HCT116 (cell line): ENCODE measurements around the gene ZBTB7B. TPM values are rescaled to one million over a fixed set of nuclear protein-coding genes. Genes with fewer than 3 reads are reported as not detected.

Experiments used
- ATAC-seq: fragments of 200-7000 bp; cut with Tn5 transposase; 2 replicates; pipeline ENCODE4 v1.9.1; 2020; ENCODE audit warnings: mild to moderate bottlenecking, moderate library complexity
- BruUV-seq: library from RNA; stranded (reverse); fragments of 400-500 nt; replicated peaks from 2 replicates; lab custom pipeline; 2021; lab: Mats Ljungman, UMichigan
- CTCF ChIA-PET: fragments of 300-600 bp; sonication (Branson Sonifier 250); formaldehyde crosslinking; loops from one replicate; lab custom pipeline; 2021; ENCODE audit warnings: antibody characterized with exemption; lab: Charles Lee
- POLR2A ChIA-PET: fragments of 300-600, 350-600 bp; sonication (Branson Sonifier 250); formaldehyde crosslinking; loops from one replicate; lab custom pipeline; 2021; ENCODE audit warnings: antibody characterized with exemption; lab: Charles Lee
- RAD21 ChIA-PET, 2 experiments: fragments of 300-600 bp; sonication (Branson Sonifier 250); formaldehyde crosslinking; loops; one replicate each; lab custom pipeline; 2023; ENCODE audit warnings: low total read pairs in 2 of 2; ENCODE audit not compliant: uncharacterized antibody in 2 of 2, unreplicated experiment in 2 of 2, low non-redundant PET in 1 of 2; lab: Charles Lee
- DNase-seq: peaks from one replicate; pipeline ENCODE4 v3.0.0-alpha.2; 2010; ENCODE audit warnings: low read depth, low spot score
- H2AFZ ChIP-seq: fragments of 200-600 bp; shearing (Covaris generic), sonication (generic); 2 replicates; pipeline ENCODE4 v1.6.1; 2017; ENCODE audit warnings: low read depth, mixed run types, mixed read lengths, antibody characterized with exemption, low read length; ENCODE audit not compliant: poor library complexity, severe bottlenecking
- H3K27ac ChIP-seq: 2 replicates; pipeline ENCODE4 v1.5.1; 2012; ENCODE audit warnings: low read depth, low read length
- H3K27me3 ChIP-seq: fragments of 200-600 bp; sonication (generic); 2 replicates; pipeline ENCODE4 v1.6.1; 2016; ENCODE audit warnings: mixed run types, low read length, mixed read lengths; ENCODE audit not compliant: insufficient read depth
- H3K36me3 ChIP-seq, 2 experiments: fragments of 200-500 bp in 1 of 2; fragments of 200-600 bp in 1 of 2; sonication (Bioruptor generic) in 1 of 2; sonication (generic) in 1 of 2; 2 replicates each; pipeline versions ENCODE4 v1.5.1 to v1.6.1; 2014 to 2016; ENCODE audit warnings: low read length in 2 of 2, inconsistent platforms in 1 of 2, mixed read lengths in 1 of 2, mixed run types in 1 of 2; ENCODE audit not compliant: insufficient read depth in 2 of 2, control insufficient read depth in 1 of 2
- H3K4me1 ChIP-seq, 2 experiments: fragments of 200-600 bp in 1 of 2; sonication (generic) in 1 of 2; 2 replicates each; pipeline versions ENCODE4 v1.5.1 to v1.6.1; 2012 to 2017; ENCODE audit warnings: low read length in 2 of 2, inconsistent platforms in 1 of 2, mild to moderate bottlenecking in 1 of 2, mixed read lengths in 1 of 2, mixed run types in 1 of 2, moderate library complexity in 1 of 2; ENCODE audit not compliant: insufficient read depth in 2 of 2, control insufficient read depth in 1 of 2
- H3K4me2 ChIP-seq: fragments of 200-600 bp; sonication (generic); 2 replicates; pipeline ENCODE4 v1.6.1; 2017; ENCODE audit warnings: mixed run types, low read length, mixed read lengths
- H3K4me3 ChIP-seq, 2 experiments: fragments of 200-600 bp in 1 of 2; sonication (generic) in 1 of 2; replicated peaks in 1 of 2; 2 replicates each; pipeline ENCODE4 v1.5.1; 2011 to 2016; ENCODE audit warnings: low read length in 2 of 2, control low read depth in 1 of 2, low read depth in 1 of 2, mild to moderate bottlenecking in 1 of 2, mixed read lengths in 1 of 2, mixed run types in 1 of 2
- H3K79me2 ChIP-seq: fragments of 200-600 bp; sonication (generic); 2 replicates; pipeline ENCODE4 v1.6.1; 2017; ENCODE audit warnings: mild to moderate bottlenecking, mixed run types, low read length, moderate library complexity, mixed read lengths; ENCODE audit not compliant: insufficient read depth
- H3K9ac ChIP-seq: fragments of 200-600 bp; sonication (generic); 2 replicates; pipeline ENCODE4 v1.6.1; 2016; ENCODE audit warnings: low read length, mixed read lengths
- H3K9me2 ChIP-seq: fragments of 200-600 bp; sonication (generic), shearing (Covaris generic); 2 replicates; pipeline ENCODE4 v1.6.1; 2017; ENCODE audit warnings: mixed run types, mild to moderate bottlenecking, moderate library complexity; ENCODE audit not compliant: insufficient read depth
- H3K9me3 ChIP-seq, 2 experiments: fragments of 200-500 bp in 1 of 2; fragments of 200-600 bp in 1 of 2; sonication (Bioruptor generic) in 1 of 2; sonication (generic) in 1 of 2; 2 replicates each; pipeline ENCODE4 v1.6.1; 2014 to 2017; ENCODE audit warnings: low read length in 2 of 2, mixed read lengths in 2 of 2, inconsistent platforms in 1 of 2, low read depth in 1 of 2, mild to moderate bottlenecking in 1 of 2, mixed run types in 1 of 2, moderate library complexity in 1 of 2; ENCODE audit not compliant: control insufficient read depth in 1 of 2, insufficient read depth in 1 of 2
- H4K20me1 ChIP-seq: fragments of 200-600 bp; sonication (generic), shearing (Covaris generic); 2 replicates; pipeline ENCODE4 v1.6.1; 2017; ENCODE audit warnings: mixed run types, mild to moderate bottlenecking, moderate library complexity; ENCODE audit not compliant: insufficient read depth
- EGR1 ChIP-seq: IDR thresholded peaks from 2 replicates; pipeline ENCODE4 v1.6.1; 2012; ENCODE audit warnings: low read depth
- EZH2 ChIP-seq: fragments of 200-600 bp; sonication (generic); IDR thresholded peaks from 2 replicates; pipeline ENCODE4 v1.6.1; 2017; ENCODE audit warnings: antibody characterized with exemption, mixed run types
- EZH2phosphoT487 ChIP-seq: fragments of 200-600 bp; IDR thresholded peaks from 2 replicates; pipeline ENCODE4 v1.6.1; 2018; ENCODE audit warnings: antibody characterized with exemption, borderline replicate concordance
- FOSL1 ChIP-seq: IDR thresholded peaks from 2 replicates; pipeline ENCODE4 v1.6.1; 2012; ENCODE audit warnings: low read depth
- POLR2A ChIP-seq: IDR thresholded peaks from 2 replicates; pipeline ENCODE4 v1.7.0; 2011; ENCODE audit warnings: borderline replicate concordance; ENCODE audit not compliant: insufficient read depth, insufficient read length; ENCODE audit errors: extremely low read depth
- POLR2AphosphoS5 ChIP-seq: IDR thresholded peaks from 2 replicates; pipeline ENCODE4 v1.6.1; 2011; ENCODE audit warnings: mild to moderate bottlenecking, low read depth, low read length, moderate library complexity
- RAD21 ChIP-seq: IDR thresholded peaks from 2 replicates; pipeline ENCODE4 v1.6.1; 2012; ENCODE audit warnings: low read depth, mild to moderate bottlenecking
- SIN3A ChIP-seq: IDR thresholded peaks from 2 replicates; pipeline ENCODE4 v1.6.1; 2012; ENCODE audit warnings: low read depth
- SRF ChIP-seq: IDR thresholded peaks from 2 replicates; pipeline ENCODE4 v1.6.1; 2012; ENCODE audit warnings: low read depth
- ZFX ChIP-seq: fragments of 450-650 bp; IDR thresholded peaks from 2 replicates; pipeline ENCODE4 v1.6.1; 2017
- intact Hi-C: fragments of 100-400 bp; cut with micrococcal nuclease; formaldehyde crosslinking; loops from 2 replicates; pipeline ENCODE4 v1.10.0; 2022
- total RNA-seq: library from RNA; stranded (reverse); gene quantifications from one replicate; pipeline ENCODE4 v1.2.1, GENCODE V29; 2021; ENCODE audit not compliant: unreplicated experiment
- TF ChIP-seq, protein P1 (sequence below), 3 experiments: fragments of 200-600 bp in 1 of 3; sonication (generic) in 1 of 3; IDR thresholded peaks in 2 of 3; conservative IDR thresholded peaks in 1 of 3; 2 replicates each; pipeline ENCODE4 v1.5.1; 2012 to 2017; ENCODE audit warnings: low read depth in 2 of 3, low read length in 2 of 3, antibody characterized with exemption in 1 of 3, borderline replicate concordance in 1 of 3, control low read depth in 1 of 3, mild to moderate bottlenecking in 1 of 3, mixed read lengths in 1 of 3, mixed run types in 1 of 3, moderate library complexity in 1 of 3; ENCODE audit not compliant: insufficient read depth in 1 of 3
- TF ChIP-seq, protein P2 (sequence below): IDR thresholded peaks from 2 replicates; pipeline ENCODE4 v1.6.1; 2011; ENCODE audit warnings: mild to moderate bottlenecking, low read length, moderate library complexity; ENCODE audit not compliant: insufficient replicate concordance; ENCODE audit errors: extremely low read depth
- TF ChIP-seq, protein P3 (sequence below): IDR thresholded peaks from 2 replicates; pipeline ENCODE4 v1.6.1; 2012; ENCODE audit warnings: low read depth

ZBTB7B gene
- total RNA-seq, 1 experiment from 2014 or later = 57.0 TPM

DNA sequence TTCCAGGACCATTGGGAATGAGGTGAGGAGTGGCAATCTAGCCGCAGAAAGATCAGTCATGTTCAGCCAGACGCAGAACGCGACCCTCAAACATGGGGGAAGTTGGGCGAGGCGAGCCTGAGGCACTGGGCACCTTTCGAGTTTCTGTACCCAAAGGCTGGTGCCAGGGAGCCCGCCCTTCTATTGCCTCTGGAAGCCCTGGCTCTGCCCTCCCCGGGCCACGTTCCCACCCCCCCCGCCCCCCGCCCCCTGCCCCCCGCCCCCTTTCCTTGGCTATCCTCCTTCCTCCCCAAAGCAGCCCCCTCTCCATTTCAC is 2.2 kb upstream of the ZBTB7B start:
- DNase-seq = no peak
- Histone ChIP-seq H3K9me2 (no peaks in the 10 kb centered on the region), H3K36me3 (no peaks in the 10 kb centered on the region), H3K4me1 (peaks cover 27 to 60% of the 10 kb centered on the region in 2 experiments), H3K79me2 (peaks cover 28% of the 10 kb centered on the region), H3K4me2 (peak overlapping the region; percentile 96), H3K9me3 (no peaks in the 10 kb centered on the region), H3K27me3 (no peaks in the 10 kb centered on the region), H3K4me3 (peak overlapping the region; percentile 85 to 98), H3K9ac (peak overlapping the region; percentile 91), H3K27ac (peak overlapping the region; percentile 99), H2AFZ (no peak overlapping the region), H4K20me1 (no peaks in the 10 kb centered on the region)
- ChIA-PET RAD21 (interaction anchor here in 1 of 2 experiments (0.7 to 1.7 kb wide), 2 partner anchors 30 to 39 kb away, joined by 3 to 5 read pairs; partner anchors contain the start of gene PYGO2), POLR2A (interaction anchor here (1.1 to 2.5 kb wide), 6 partner anchors 13 to 30 kb away, joined by 3 to 22 read pairs (median 4); partner anchors contain the start of genes FLAD1 and SHC1), CTCF (interaction anchor here (1.1 to 2.6 kb wide), 9 partner anchors 11 to 556 kb away, joined by 3 to 25 read pairs (median 7); partner anchors contain the start of genes FLAD1 and PYGO2)
- TF ChIP-seq POLR2AphosphoS5 (no peak), POLR2A (no peak), SIN3A (no peak), SRF (no peak), EZH2phosphoT487 (no peak), RAD21 (no peak), ZFX (no peak), EGR1 (no peak), FOSL1 (no peak), EZH2 (no peak)
- TF ChIP-seq, protein P1, sequence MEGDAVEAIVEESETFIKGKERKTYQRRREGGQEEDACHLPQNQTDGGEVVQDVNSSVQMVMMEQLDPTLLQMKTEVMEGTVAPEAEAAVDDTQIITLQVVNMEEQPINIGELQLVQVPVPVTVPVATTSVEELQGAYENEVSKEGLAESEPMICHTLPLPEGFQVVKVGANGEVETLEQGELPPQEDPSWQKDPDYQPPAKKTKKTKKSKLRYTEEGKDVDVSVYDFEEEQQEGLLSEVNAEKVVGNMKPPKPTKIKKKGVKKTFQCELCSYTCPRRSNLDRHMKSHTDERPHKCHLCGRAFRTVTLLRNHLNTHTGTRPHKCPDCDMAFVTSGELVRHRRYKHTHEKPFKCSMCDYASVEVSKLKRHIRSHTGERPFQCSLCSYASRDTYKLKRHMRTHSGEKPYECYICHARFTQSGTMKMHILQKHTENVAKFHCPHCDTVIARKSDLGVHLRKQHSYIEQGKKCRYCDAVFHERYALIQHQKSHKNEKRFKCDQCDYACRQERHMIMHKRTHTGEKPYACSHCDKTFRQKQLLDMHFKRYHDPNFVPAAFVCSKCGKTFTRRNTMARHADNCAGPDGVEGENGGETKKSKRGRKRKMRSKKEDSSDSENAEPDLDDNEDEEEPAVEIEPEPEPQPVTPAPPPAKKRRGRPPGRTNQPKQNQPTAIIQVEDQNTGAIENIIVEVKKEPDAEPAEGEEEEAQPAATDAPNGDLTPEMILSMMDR (IDR thresholded peaks at IDR 0.05 in 2 of 3, conservative IDR thresholded peaks at IDR 0.05 in 1 of 3; ENCODE audit: borderline replicate concordance in 1 of 3, insufficient read depth in 1 of 3, low read depth in 2 of 3, low read length in 2 of 3) = no peak
- TF ChIP-seq, protein P2, sequence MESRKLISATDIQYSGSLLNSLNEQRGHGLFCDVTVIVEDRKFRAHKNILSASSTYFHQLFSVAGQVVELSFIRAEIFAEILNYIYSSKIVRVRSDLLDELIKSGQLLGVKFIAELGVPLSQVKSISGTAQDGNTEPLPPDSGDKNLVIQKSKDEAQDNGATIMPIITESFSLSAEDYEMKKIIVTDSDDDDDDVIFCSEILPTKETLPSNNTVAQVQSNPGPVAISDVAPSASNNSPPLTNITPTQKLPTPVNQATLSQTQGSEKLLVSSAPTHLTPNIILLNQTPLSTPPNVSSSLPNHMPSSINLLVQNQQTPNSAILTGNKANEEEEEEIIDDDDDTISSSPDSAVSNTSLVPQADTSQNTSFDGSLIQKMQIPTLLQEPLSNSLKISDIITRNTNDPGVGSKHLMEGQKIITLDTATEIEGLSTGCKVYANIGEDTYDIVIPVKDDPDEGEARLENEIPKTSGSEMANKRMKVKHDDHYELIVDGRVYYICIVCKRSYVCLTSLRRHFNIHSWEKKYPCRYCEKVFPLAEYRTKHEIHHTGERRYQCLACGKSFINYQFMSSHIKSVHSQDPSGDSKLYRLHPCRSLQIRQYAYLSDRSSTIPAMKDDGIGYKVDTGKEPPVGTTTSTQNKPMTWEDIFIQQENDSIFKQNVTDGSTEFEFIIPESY = no peak
- TF ChIP-seq, protein P3, sequence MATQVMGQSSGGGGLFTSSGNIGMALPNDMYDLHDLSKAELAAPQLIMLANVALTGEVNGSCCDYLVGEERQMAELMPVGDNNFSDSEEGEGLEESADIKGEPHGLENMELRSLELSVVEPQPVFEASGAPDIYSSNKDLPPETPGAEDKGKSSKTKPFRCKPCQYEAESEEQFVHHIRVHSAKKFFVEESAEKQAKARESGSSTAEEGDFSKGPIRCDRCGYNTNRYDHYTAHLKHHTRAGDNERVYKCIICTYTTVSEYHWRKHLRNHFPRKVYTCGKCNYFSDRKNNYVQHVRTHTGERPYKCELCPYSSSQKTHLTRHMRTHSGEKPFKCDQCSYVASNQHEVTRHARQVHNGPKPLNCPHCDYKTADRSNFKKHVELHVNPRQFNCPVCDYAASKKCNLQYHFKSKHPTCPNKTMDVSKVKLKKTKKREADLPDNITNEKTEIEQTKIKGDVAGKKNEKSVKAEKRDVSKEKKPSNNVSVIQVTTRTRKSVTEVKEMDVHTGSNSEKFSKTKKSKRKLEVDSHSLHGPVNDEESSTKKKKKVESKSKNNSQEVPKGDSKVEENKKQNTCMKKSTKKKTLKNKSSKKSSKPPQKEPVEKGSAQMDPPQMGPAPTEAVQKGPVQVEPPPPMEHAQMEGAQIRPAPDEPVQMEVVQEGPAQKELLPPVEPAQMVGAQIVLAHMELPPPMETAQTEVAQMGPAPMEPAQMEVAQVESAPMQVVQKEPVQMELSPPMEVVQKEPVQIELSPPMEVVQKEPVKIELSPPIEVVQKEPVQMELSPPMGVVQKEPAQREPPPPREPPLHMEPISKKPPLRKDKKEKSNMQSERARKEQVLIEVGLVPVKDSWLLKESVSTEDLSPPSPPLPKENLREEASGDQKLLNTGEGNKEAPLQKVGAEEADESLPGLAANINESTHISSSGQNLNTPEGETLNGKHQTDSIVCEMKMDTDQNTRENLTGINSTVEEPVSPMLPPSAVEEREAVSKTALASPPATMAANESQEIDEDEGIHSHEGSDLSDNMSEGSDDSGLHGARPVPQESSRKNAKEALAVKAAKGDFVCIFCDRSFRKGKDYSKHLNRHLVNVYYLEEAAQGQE = no peak
- peak; percentile 1 for ATAC-seq
- intact Hi-C loops = loop anchor here (5.0 kb wide), 1 partner anchor 52 kb away; the partner anchor contains the start of gene ADAM15
- BruUV-seq = no TSS peak
